Neutrophil (primary cell): Measurements from ENCODE around the gene KLHL18.
"Not testable (repeated sequence)": the region's sequence is repeated elsewhere in the genome, so short reads cannot be mapped to it uniquely, and the experiment has no call there.

ENCODE experiments used
- H3K27ac ChIP-seq: fragments of 200-600 bp; sonication (generic); 2 replicates; pipeline ENCODE4 v1.5.1; 2016; ENCODE audit warnings: mild to moderate bottlenecking, moderate library complexity
- H3K27me3 ChIP-seq: fragments of 200-600 bp; sonication (generic); 2 replicates; pipeline ENCODE4 v1.6.0; 2016; ENCODE audit warnings: mild to moderate bottlenecking
- H3K36me3 ChIP-seq: fragments of 200-600 bp; sonication (generic); 2 replicates; pipeline ENCODE4 v1.5.1; 2017
- H3K4me1 ChIP-seq, 2 experiments: fragments of 200-600 bp in 1 of 2; sonication (generic) in 1 of 2; 1 replicate in 1 of 2; 2 replicates in 1 of 2; pipeline versions ENCODE4 v1.5.1 to v1.6.1; 2013 to 2016; ENCODE audit warnings: low read depth in 1 of 2, low read length in 1 of 2, mild to moderate bottlenecking in 1 of 2, moderate library complexity in 1 of 2; ENCODE audit not compliant: control insufficient read depth in 1 of 2, insufficient read depth in 1 of 2
- H3K4me3 ChIP-seq, 2 experiments: fragments of 200-600 bp in 1 of 2; sonication (generic) in 1 of 2; 1 replicate in 1 of 2; 2 replicates in 1 of 2; pipeline ENCODE4 v1.5.1; 2013 to 2016; ENCODE audit warnings: low read depth in 1 of 2, low read length in 1 of 2, mild to moderate bottlenecking in 1 of 2, moderate library complexity in 1 of 2
- H3K9me3 ChIP-seq: fragments of 200-600 bp; sonication (generic); 2 replicates; pipeline ENCODE4 v1.5.1; 2016
- CTCF ChIP-seq: fragments of 200-600 bp; sonication (generic); IDR thresholded peaks from 2 replicates; pipeline ENCODE4 v1.5.1; 2016; ENCODE audit warnings: antibody characterized with exemption

KLHL18 gene

GRCh38 chr3:47245271-47245670, 37.5 kb upstream of the KLHL18 start:
- no peak for TF ChIP-seq CTCF
- Histone ChIP-seq H3K9me3 (no peaks in the 10 kb centered on the region), H3K36me3 (no peaks in the 10 kb centered on the region), H3K4me1 (no peaks in the 10 kb centered on the region), H3K4me3 (no peak overlapping the region), H3K27me3 (no peaks in the 10 kb centered on the region), H3K27ac (no peak overlapping the region)

- Histone ChIP-seq H3K9me3 (no peaks in the 10 kb centered on the region), H3K36me3 (no peaks in the 10 kb centered on the region), H3K4me3 (no peak overlapping the region), H3K27me3 (no peaks in the 10 kb centered on the region), H3K4me1 (no peaks in the 10 kb centered on the region), H3K27ac (no peak overlapping the region)
- no peak for TF ChIP-seq CTCF
Measured at GRCh38 chr3:47247131-47248064, 35.3 kb upstream of the KLHL18 start.

- H3K4me1 ChIP-seq, result no peaks in the 10 kb centered on the region
- H3K9me3 ChIP-seq, result no peaks in the 10 kb centered on the region
- H3K27ac ChIP-seq, result no peak overlapping the region
- no peak overlapping the region for H3K4me3 ChIP-seq
- H3K27me3 ChIP-seq, result no peaks in the 10 kb centered on the region
- no peaks in the 10 kb centered on the region for H3K36me3 ChIP-seq
- TF ChIP-seq CTCF, result peak; percentile 17
Measured at GRCh38 chr3:47250309-47251060, 32.3 kb upstream of the KLHL18 start.

GRCh38 chr3:47251085-47251484, 31.7 kb upstream of the KLHL18 start:
- H3K9me3 ChIP-seq, H3K27ac ChIP-seq, H3K4me1 ChIP-seq, H3K4me3 ChIP-seq, H3K36me3 ChIP-seq, H3K27me3 ChIP-seq: not testable (repeated sequence)

GRCh38 chr3:47251689-47252088, 31.1 kb upstream of the KLHL18 start:
- Histone ChIP-seq H3K4me1 (no peaks in the 10 kb centered on the region), H3K36me3 (no peaks in the 10 kb centered on the region), H3K27me3 (no peaks in the 10 kb centered on the region), H3K4me3 (no peak overlapping the region), H3K27ac (no peak overlapping the region), H3K9me3 (no peaks in the 10 kb centered on the region)
- no peak for TF ChIP-seq CTCF

- not testable (repeated sequence) for H3K4me3 ChIP-seq, H3K9me3 ChIP-seq, H3K27ac ChIP-seq, H3K36me3 ChIP-seq, H3K27me3 ChIP-seq, H3K4me1 ChIP-seq
Measured at GRCh38 chr3:47256331-47256730, 26.4 kb upstream of the KLHL18 start.
